GM20431 (cell line): ENCODE results near the gene MAP4K5.
"Not testable (repeated sequence)": the region's sequence is repeated elsewhere in the genome, so short reads cannot be mapped to it uniquely, and the experiment has no call there.

ENCODE experiments used
- in situ Hi-C: fragments of 300-500 bp; cut with MseI, MboI; formaldehyde crosslinking; loops from one replicate; pipeline ENCODE4 v1.15.0; 2020; ENCODE audit warnings: low sequenced_read_pairs; ENCODE audit not compliant: unreplicated experiment

MAP4K5 gene

DNA sequence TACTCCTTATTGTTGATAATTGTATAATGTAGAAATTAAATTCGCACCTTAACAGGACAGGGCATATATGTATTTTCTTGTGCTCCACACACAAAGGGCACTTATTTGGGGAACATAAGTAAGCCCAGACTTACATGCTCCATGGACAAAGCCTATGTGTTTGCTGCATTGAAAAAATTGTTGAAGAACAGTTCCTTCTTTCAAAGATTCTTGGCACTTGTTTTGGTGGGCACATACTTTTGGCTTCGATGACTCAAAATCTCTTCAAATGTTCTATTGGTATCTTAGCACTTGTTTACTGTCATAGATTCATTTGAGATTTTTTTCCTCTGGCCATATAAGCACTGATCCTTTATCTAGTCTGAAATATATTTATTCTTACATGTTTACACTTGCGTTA, 1.4 kb upstream of the MAP4K5 start:
- in situ Hi-C loops = loop anchor here (25.0 kb wide), 1 partner anchor 197 kb away; no protein-coding TSS in a partner anchor

DNA sequence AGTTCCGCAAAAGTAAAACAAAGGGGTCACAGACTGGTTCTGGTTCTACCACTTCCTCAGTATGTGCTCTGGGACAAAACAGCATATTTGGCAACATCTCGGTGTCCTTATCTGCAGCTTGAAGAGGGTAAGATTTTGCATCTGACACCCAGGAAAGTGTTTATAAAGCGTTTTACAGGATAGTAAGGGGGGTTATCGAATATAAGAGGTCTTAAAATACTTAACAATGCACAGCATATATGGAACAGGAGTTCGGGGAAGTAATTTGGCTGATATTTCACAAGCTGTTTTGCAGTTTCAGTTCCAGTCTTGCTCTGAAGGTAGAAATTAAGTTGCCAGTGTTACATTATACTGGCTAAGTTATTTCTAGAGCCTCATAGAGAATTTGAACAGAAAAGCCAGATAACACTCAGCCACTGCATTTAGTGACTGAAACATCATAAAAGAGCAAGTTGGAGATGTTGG, 904 bp upstream of the MAP4K5 start:
- in situ Hi-C loops = loop anchor here (25.0 kb wide), 1 partner anchor 196 kb away; no protein-coding TSS in a partner anchor

DNA sequence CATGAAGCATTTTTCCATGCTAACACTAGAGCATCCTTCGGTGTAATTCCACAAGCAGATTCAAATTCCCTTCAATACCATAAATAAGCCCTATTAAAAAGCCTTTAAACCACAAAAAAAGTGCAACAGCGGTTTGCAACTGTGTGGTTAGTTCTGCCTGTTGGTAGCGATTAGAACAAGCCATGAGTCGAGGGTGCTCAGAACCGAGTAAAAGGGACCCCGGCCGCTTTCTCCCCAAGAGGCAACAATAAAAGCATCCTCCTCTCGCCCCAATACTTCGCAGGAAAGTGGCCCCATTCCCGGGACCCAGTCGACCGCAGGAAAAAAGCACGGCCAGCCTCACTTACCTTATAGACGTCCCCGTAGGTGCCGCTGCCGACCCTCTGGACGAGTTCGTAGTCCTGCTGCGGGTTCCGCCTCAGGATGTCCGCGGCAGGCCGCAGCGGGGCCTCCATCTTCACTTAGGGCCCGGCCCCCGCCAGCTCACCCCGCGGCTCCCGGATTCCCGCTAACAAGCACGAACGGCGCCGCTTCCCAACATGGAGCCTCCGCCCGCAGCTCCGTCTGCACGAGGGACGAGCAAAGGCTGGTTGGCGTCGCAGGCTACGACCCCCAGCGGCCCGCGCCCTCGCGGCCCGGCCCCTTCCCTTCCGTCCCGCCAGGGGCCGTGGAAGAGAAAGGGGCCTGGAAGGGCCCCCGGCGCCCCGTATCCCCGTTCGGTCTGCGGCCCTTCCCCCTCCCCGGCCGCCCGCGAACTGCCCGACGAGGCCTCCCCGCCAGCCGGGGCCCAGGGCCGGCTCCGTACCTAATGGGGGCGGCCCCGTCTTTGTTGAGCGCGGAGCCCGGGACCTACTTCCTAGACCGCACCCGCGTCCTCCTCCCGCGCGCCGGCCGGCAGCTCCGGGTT, 521 bp downstream of the MAP4K5 start:
- in situ Hi-C loops = loop anchor here (25.0 kb wide), 1 partner anchor 195 kb away; no protein-coding TSS in a partner anchor

DNA sequence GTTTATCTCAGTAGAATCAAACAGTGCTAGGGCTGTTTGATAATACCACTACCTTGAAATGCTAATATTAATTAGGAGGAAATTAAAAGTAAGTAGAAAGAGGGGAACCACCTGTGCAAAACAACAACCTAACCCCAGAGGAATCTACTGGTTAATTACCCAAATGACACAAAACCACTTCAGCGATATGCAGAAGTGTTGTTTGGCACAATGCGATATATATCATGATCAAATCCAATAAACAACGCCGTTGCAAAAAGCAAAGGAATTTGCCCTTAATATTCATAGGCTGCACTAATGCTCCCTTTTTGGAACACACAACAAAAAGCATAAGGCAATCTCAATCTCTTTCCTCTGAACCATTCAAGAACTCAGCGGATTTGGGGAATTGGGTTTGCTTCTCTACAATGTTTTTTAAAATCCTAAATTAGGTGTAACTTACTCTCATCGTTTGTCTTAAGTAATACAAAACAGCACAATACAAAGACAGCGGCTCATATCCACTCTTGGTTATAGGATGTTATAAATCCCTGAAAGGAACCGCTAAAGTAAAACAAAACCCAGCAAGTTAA, 1.5 kb downstream of the MAP4K5 start:
- in situ Hi-C loops = loop anchor here (25.0 kb wide), 1 partner anchor 194 kb away; no protein-coding TSS in a partner anchor

DNA sequence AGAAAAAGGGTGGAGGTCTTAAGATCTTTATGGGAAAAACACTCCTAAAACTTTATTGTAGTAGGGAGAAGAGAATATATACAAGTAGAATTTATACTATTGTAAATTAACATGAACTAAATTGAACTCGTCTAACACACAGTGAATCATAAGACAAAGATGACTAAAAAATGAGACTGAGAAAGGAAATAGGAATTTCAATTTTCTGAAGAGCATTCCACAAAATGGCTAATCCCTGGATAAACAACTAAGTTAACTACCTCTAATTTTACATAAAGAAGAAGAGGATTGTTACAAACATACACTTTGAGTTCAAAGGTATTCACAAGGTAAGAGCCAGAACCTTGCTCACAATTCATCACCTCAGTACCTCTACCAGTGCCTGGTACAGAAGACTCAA, 2.0 kb downstream of the MAP4K5 start:
- in situ Hi-C loops = loop anchor here (25.0 kb wide), 1 partner anchor 193 kb away; no protein-coding TSS in a partner anchor

DNA sequence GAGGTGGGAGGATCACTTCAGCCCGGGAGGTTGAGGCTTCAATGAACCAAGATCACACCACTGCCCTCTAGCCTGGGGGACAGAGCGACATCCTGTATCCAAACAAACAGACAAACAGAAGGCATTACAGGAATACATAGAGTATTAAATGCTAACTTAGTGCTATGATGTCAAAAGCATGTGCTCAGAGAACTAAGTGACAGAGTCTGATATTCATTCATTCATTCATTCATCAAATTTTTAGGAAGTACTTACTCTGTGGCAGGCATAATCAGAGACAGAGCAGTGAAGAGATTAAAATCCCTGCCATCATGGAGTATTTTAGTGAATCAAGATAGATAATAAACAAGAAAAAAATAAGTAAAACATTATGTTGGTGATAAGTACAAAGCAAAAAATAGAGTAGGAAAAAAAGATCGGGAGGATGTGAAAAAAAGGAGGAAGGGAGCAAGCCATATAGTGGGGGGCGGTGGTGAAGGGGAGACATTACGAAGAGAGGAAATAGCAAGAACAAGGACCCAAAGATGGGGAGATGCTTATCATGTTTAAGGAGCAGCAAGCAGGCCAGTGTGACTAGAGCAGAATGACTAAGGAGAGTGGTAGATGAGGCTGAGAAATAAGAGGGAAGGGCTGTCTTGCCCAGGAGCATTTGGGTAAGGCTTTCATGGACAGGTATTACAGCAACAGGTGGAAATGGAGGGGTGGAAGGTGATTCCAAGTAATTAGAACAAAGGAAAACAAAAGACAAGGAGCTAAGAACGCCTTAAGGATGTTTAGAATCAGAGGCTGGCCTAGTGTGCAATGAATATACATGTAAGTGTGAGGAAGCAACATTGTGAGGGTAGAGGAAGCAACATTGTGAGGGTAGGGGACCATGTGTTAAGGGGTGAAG, 2.8 kb downstream of the MAP4K5 start:
- in situ Hi-C loops = loop anchor here (25.0 kb wide), 1 partner anchor 192 kb away; no protein-coding TSS in a partner anchor

DNA sequence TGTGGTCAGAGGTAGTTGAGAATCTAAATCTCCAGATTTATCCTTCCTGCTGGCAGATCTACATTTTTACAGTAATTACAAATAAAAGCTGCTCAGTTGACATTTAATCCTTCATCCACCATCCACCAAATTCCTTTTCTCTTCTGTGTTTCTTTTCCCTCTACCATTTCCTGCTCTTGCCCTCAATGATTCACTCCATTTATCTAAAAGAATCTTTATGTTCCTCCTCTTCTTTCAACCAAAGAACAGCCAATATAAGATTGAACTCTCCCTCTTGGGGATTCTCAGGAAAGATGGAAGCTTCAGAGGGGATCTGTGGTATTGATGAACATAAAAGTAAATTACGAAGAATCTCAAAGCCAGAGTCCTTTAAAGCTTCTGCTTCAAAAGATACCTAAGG, 4.4 kb downstream of the MAP4K5 start:
- in situ Hi-C loops = loop anchor here (25.0 kb wide), 1 partner anchor 191 kb away; no protein-coding TSS in a partner anchor

DNA sequence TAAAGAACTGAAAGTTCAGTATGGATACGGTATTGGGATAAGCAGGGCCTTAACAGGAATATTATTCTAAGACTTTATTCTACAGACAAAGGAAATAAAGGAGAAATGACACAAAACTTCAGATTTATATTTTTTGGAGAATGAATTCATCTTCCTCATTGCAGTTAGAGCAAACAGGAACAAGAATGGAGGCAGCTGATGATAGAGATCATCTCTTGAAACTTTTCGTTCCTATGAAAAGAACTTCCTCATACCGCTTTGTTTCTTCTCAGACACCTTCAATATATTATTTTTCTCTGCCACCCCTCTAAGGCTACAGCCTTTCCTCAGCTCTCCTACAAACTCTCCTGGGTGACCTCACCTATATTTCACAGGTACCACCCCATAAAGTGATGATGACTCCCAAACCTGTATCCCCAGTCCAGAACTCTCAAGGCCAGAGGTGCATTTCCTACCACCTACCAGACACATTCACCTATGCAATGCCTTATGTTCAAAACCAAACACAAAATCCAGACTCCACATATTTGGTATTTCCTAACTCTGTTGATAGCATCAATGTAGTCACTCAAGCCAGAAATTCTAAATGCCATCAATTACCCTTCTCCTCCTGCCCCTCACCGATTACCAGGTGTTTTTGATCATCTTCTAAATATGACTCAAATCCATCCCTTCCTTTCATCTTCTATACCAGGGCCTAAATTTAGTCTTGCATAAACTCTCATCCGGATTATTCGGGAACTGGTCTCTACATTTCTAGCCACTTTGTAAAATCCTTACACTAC, 7.4 kb downstream of the MAP4K5 start:
- in situ Hi-C loops = loop anchor here (25.0 kb wide), 1 partner anchor 188 kb away; no protein-coding TSS in a partner anchor

DNA sequence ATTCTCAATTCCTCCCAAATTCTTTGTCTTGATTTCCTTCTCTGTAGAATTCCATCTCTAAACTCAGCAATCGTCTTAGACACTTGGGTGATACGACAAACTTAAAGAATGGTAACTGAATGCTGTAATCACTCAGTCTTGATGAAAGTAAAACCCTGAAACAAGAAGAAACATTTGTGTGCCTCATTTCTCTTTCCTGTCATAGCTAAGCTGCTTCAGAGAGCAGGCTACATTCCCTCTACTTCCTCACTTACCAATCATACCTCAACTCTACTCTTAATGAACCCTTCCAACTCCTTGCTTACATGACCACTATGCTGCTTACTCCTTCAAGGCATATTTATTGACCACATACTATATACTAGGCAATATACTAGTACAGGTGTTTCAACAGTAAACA, 8.3 kb downstream of the MAP4K5 start:
- in situ Hi-C loops = no loop called here

DNA sequence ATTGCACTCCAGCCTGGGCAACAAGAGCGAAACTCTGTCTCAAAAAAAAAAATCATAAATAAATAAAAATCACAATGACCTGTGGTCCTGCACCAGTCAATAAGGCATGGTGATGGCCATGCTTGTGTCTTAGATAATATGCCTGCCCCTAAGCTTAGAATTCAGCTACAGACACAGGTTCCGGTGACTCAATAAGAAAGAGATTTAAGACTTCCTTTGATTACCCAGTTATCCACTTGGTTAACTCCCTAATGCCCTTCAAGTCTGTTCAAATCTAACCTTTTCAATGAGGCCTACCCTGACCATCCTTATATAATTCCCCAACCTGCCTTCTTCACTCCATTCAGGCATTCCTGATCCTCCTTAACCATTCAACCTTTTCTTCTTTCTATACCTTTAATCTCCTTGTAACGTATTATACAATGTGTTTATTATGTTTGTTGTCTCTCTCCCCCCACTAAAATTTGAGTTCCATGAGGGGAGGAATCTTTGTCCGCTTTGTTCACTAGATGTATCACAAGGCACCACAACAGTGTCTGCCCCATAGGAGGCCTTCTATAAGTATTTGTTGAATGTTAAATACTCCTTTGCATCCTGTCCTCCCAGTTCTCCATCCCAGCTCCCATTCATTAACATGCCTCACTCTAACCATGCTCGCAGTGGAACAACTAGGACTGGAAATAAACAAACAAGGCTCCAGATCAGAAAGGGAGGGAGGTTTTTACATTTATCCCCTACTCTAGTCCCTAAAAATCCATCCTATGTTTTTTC, 8.9 kb downstream of the MAP4K5 start:
- in situ Hi-C loops = no loop called here

DNA sequence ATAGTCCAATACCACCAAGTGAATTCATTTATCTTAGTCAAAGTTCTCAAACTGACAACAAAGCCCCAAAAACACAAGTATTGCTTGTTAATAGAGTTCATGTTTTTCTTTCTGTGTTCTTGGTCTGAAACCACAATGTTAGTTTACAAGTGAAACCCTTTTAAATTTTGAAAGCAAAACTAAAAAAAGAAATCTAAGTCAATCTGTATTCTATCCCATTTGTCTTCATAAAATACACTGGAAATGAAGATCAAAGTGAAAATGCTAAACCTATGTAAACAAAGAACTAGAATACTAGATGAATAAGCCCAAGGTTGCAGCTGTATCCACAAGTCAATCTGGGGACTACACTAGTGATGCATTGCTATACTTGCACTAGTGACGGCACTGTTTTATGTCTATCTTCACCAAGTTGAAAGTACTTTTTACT, 10.4 kb downstream of the MAP4K5 start:
- in situ Hi-C loops = no loop called here

DNA sequence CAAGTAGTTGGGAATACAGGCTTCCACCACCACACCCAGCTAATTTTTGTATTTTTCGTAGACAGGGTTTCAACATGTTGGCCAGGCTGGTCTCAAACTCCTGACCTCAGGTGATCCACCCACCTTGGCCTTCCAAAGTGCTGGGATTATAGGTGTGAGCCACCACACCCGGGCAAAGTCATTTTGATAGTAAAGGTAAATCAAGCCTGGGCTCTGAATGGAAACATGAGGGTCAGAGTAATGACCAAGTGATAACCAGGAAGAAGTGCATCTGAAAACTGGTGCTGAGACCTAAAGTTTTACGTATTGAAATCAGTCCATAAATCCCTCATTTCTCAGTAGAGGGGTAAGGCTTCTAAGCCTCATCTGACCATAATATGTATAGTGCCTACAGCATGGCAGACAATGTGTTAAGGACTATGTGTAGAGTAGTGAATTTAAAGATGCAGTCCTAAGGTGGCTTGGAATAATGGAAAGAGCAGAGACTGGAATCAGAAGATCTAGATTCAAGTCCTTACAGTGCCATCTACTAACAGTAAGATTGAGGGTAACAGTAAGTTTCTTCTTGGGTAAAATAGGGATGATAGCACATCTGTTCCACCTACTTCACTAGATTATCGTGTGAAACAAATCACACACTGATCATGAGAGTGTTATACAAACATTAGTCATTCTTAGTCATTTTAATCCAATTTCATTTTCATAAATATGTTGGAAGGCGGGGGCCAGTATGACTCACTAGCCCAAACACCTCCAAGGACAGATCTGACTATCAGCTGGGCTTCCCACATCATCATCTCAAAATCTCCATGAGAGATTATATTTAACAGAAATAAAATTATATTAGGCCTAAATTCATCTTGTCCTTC, 11.2 kb downstream of the MAP4K5 start:
- in situ Hi-C loops = no loop called here

DNA sequence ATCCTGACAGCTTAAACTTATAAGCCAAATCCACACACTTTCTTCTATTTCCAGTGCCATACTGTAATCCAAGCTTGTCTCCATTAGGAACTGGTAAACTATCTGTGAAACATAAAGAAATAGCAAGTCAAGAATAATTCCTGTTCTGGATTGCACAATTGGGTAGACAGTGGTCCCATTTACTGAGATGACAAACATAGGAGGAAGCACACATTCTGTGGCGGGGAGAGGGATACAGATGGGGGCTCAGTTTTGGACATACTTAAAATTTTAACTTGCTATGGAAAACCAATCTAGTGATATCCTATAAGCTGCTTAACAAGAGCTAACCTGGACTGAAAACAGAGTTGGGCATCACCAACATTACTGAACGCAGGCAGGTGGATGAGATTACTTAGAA, 16.3 kb downstream of the MAP4K5 start:
- in situ Hi-C loops = no loop called here

DNA sequence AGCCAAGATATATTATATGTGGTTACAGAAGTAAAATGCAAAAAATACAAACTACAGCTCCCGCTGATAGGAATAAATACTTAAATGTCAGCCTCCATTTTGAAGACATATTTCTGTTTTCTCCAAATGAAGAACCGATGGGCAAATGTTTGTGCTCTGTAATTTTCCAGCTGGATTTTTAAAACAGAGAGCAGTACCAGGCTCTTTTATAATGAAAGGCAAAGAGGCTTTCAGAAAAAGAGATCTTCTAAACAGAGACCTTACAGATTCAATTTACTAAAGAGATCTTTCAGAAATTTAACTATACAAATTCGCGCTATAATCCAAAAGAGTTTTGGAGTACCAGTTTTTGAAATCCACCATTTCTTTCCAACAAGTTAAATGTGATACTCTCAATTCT, 19.9 kb downstream of the MAP4K5 start:
- in situ Hi-C loops = no loop called here

DNA sequence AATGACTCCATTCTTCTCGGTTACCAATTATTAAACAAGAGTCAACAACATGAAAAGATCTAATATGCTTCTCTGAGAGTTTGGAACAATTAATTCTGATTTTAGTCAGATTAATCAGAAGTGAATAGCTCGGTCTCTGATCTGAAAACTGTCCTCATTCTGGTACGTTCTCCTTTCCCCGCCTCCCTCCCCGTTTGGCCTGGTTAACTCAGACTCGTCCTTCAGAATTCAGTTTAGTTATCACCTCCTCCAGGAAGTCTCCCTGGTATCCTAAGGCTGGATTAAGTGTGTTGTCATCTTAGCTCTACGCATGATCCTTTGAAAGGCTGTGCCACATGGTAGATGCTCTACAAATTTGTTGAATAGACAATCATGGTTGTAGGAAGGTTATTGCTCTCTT, 22.2 kb downstream of the MAP4K5 start:
- in situ Hi-C loops = no loop called here

DNA sequence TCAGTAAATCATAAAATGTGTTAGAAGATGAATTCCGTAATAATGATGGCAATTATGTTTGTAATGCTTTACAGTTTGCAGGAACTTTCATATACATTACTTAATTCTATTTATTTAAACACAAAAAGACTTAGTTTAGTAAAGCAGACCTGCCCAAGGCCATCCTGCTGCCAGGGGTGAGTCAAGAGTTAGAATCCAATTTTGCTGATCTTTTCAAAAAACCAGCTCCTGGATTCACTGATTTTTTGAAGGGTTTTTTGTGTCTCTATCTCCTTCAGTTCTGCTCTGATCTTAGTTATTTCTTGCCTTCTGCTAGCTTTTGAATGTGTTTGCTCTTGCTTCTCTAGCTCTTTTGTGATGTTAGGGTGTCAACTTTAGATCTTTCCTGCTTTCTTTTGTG, 25.3 kb downstream of the MAP4K5 start:
- in situ Hi-C loops = not testable (repeated sequence)

DNA sequence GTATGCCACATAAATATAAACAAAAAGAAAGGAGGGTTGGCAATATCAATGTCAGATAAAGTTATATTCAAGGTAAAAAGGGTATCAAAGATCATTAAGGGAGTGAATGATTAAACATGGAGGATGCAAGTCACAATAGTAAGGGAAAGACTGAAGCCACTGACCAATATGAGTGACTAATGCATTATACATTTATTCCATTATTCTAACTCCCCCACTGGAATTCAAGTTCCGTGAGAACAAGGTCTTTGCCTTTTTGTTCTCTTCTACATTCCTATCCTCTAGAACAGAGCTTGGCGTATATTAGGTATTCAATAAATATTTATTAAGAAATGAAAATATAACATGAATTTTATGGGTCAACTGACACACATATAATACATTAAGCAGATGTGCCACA, 30.7 kb downstream of the MAP4K5 start:
- in situ Hi-C loops = no loop called here

DNA sequence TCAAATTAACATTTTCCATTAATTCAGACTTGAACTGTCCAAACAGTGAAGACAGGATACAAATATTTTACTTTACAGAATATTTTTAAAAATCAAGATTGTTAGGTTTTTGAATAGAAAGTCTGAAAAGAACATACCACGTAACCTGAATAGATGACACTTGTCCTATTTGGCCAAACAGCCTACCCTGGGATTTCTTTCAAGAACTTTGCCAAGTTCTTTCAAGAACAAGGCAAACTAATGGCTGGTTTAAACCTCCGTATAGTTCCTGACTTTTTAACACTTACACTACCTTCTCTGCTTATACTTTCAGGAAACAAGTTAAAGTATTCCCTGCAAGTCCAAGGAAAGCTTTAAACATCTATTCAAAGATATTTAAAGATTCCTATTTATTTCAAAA, 35.0 kb downstream of the MAP4K5 start:
- in situ Hi-C loops = no loop called here
